Measurements from ENCODE around the gene LMTK3. TPM values are rescaled to one million over a fixed set of nuclear protein-coding genes. Genes with fewer than 3 reads are reported as not detected.

LMTK3 gene
- total and polyA plus RNA-seq, 2 experiments from 2014 or later = 1.6 to 11.8 TPM

- no peak for TF ChIP-seq REST (IDR thresholded peaks at IDR 0.05; ENCODE audit: unreplicated experiment)
- no peak for TF ChIP-seq JUNB (IDR thresholded peaks at IDR 0.05; ENCODE audit: unreplicated experiment)
- TF ChIP-seq NANOG (IDR thresholded peaks at IDR 0.05; ENCODE audit: borderline replicate concordance) = no peak
- no peak for TF ChIP-seq CTCF (conservative IDR thresholded peaks at IDR 0.05; ENCODE audit: low read depth in 2 of 2)
- no peak for TF ChIP-seq STAT1 (IDR thresholded peaks at IDR 0.05; ENCODE audit: unreplicated experiment)
- TF ChIP-seq CREB1 (CRISPR knock-in tag; IDR thresholded peaks at IDR 0.05; ENCODE audit: low read depth) = no peak
Measured at GRCh38 chr19:48476176-48476575, 35.5 kb downstream of the LMTK3 start (continued).

- Histone ChIP-seq H3K4me2 (no peak overlapping the region), H2AFZ (no peak overlapping the region), H3K27ac (ENCODE audit: low read depth) (no peak overlapping the region), H3K36me3 (ENCODE audit: insufficient read depth) (peaks cover 44% of the 10 kb centered on the region), H3K4me1 (ENCODE audit: insufficient read depth) (no peaks in the 10 kb centered on the region; the same call in 1 of the 2 replicates), H3F3A (replicated peaks; ENCODE audit: low read depth) (peaks cover 27% of the 10 kb centered on the region), H3K27me3 (ENCODE audit: insufficient read depth) (no peaks in the 10 kb centered on the region), H4K20me1 (replicated peaks; ENCODE audit: insufficient read depth) (peaks cover 17% of the 10 kb centered on the region), H3K4me3 (no peak overlapping the region), H3K79me2 (replicated peaks; ENCODE audit: insufficient read depth) (peaks cover 4% of the 10 kb centered on the region), H3K9me2 (ENCODE audit: insufficient read depth) (no peaks in the 10 kb centered on the region)
- peaks cover 9% of the 10 kb centered on the region; the same call in 2 of the 3 replicates for H3K4me1 Mint-ChIP-seq
- H3K27ac Mint-ChIP-seq = no peak overlapping the region
- no peak for DNase-seq (ENCODE audit: low spot score)
- no peaks in the 10 kb centered on the region for H3K9me3 Mint-ChIP-seq
- H3K27me3 Mint-ChIP-seq (ENCODE audit: insufficient read depth, low read depth, poor library complexity) = peaks cover 24% of the 10 kb centered on the region
- H3K36me3 Mint-ChIP-seq (ENCODE audit: low read depth) = peaks cover 74% of the 10 kb centered on the region
- H3K4me3 Mint-ChIP-seq = no peak overlapping the region
- no peak for ATAC-seq
- no peak for TF ChIP-seq ETS1 (IDR thresholded peaks at IDR 0.05)
- TF ChIP-seq NANOG (IDR thresholded peaks at IDR 0.05; ENCODE audit: borderline replicate concordance) = no peak
- TF ChIP-seq CREB1 (CRISPR knock-in tag; IDR thresholded peaks at IDR 0.05; ENCODE audit: low read depth) = no peak
- TF ChIP-seq ZNF462 (CRISPR knock-in tag; IDR thresholded peaks at IDR 0.05) = no peak
- TF ChIP-seq EZH2phosphoT487 (IDR thresholded peaks at IDR 0.05; ENCODE audit: unreplicated experiment) = no peak
- TF ChIP-seq EZH2 (IDR thresholded peaks at IDR 0.05; ENCODE audit: low read depth, unreplicated experiment) = no peak
Measured at GRCh38 chr19:48475369-48476068, 36.1 kb downstream of the LMTK3 start.

Data from GM23338 (cell line).